GM06990 (cell line): ENCODE data around the gene TOM1L1.
A peak's percentile ranks its signal among the peaks of the same experiment; 100 is the strongest.

Experiments
- DNase-seq: peaks from one replicate; pipeline ENCODE4 v3.0.0-alpha.2; 2011; ENCODE audit not compliant: insufficient read length; ENCODE audit errors: extremely low read depth
- H3K27me3 ChIP-seq: replicated peaks from 2 replicates; pipeline ENCODE4 v1.6.0; 2011; ENCODE audit warnings: low read length; ENCODE audit not compliant: control insufficient read depth, insufficient read depth
- H3K36me3 ChIP-seq: 2 replicates; pipeline ENCODE4 v1.5.1; 2011; ENCODE audit warnings: low read length; ENCODE audit not compliant: control insufficient read depth, insufficient read depth
- H3K4me3 ChIP-seq: replicated peaks from 2 replicates; pipeline ENCODE4 v1.5.1; 2011; ENCODE audit warnings: low read depth, mild to moderate bottlenecking, control low read depth, low read length
- CTCF ChIP-seq: IDR thresholded peaks from 2 replicates; pipeline ENCODE4 v1.5.1; 2011; ENCODE audit warnings: low read length, control low read depth, mild to moderate bottlenecking, inconsistent platforms; ENCODE audit not compliant: insufficient read depth, poor library complexity, severe bottlenecking

TOM1L1 gene

GRCh38 chr17:54948380-54948779 lies 47.7 kb downstream of the TOM1L1 start:
- Histone ChIP-seq H3K4me3 (no peak overlapping the region), H3K27me3 (no peaks in the 10 kb centered on the region), H3K36me3 (no peaks in the 10 kb centered on the region; the same call in 1 of the 2 replicates)
- TF ChIP-seq CTCF: no peak
- no peak for DNase-seq

- H3K4me3 ChIP-seq: no peak overlapping the region
Measured at GRCh38 chr17:54950116-54950515, 49.5 kb downstream of the TOM1L1 start.

GRCh38 chr17:54951286-54951685 lies 50.6 kb downstream of the TOM1L1 start:
- Histone ChIP-seq H3K4me3 (no peak overlapping the region), H3K27me3 (no peaks in the 10 kb centered on the region), H3K36me3 (no peaks in the 10 kb centered on the region; the same call in 1 of the 2 replicates)
- no peak for TF ChIP-seq CTCF
- DNase-seq: no peak

More at GRCh38 chr17:54950116-54950515, 49.5 kb downstream of the TOM1L1 start:
- no peak for DNase-seq
- no peaks in the 10 kb centered on the region; the same call in 1 of the 2 replicates for H3K36me3 ChIP-seq
- no peak for TF ChIP-seq CTCF
- H3K27me3 ChIP-seq: no peaks in the 10 kb centered on the region

GRCh38 chr17:54956791-54957190 lies 56.1 kb downstream of the TOM1L1 start:
- Histone ChIP-seq H3K36me3 (peaks cover 3% of the 10 kb centered on the region), H3K4me3 (no peak overlapping the region), H3K27me3 (no peaks in the 10 kb centered on the region)
- TF ChIP-seq CTCF: no peak
- DNase-seq: no peak

- H3K4me3 ChIP-seq: peak overlapping the region; percentile 97
- TF ChIP-seq CTCF: peak; percentile 74
- H3K27me3 ChIP-seq: no peaks in the 10 kb centered on the region
- no peak for DNase-seq
- H3K36me3 ChIP-seq: no peaks in the 10 kb centered on the region; the same call in 1 of the 2 replicates
Measured at GRCh38 chr17:54967621-54968261, 67.1 kb downstream of the TOM1L1 start.
